Gastrocnemius medialis (tissue), 4 donors: ENCODE data around the gene RTTN.

ENCODE experiments used
- CTCF ChIP-seq, 5 experiments: fragments of 450-650 bp in 3 of 5; fragments of 200-600 bp in 2 of 5; sonication (generic) in 2 of 5; IDR thresholded peaks in 4 of 5; conservative IDR thresholded peaks in 1 of 5; 1 replicate in 4 of 5; 2 replicates in 1 of 5; pipeline ENCODE4 v1.5.1; 2016 to 2019; ENCODE audit warnings: antibody characterized with exemption in 5 of 5, mild to moderate bottlenecking in 3 of 5, moderate library complexity in 3 of 5
- POLR2A ChIP-seq, 2 donors: fragments of 450-650 bp; IDR thresholded peaks; one replicate each; pipeline ENCODE4 v1.6.1; 2017; ENCODE audit warnings: antibody characterized with exemption in 2 of 2, mild to moderate bottlenecking in 2 of 2, moderate library complexity in 2 of 2

GRCh38 chr18:70024829-70025228, 180.7 kb downstream of the RTTN start:
- no peak for TF ChIP-seq CTCF (IDR thresholded peaks at IDR 0.05 in 4 of 5, conservative IDR thresholded peaks at IDR 0.05 in 1 of 5)
- TF ChIP-seq POLR2A (IDR thresholded peaks at IDR 0.05), result no peak
